HK-2 (cell line): Measurements from ENCODE around the gene PIANP.

ENCODE experiments used
- DNase-seq: peaks from one replicate; pipeline ENCODE4 v3.0.0-alpha.2; 2018; ENCODE audit not compliant: unreplicated experiment

Gene PIANP

GRCh38 chr12:6672143-6672542 is 28.5 kb downstream of the PIANP start:
- DNase-seq = no peak

- DNase-seq = no peak
Measured at GRCh38 chr12:6667559-6668210, 32.9 kb downstream of the PIANP start.

- no peak for DNase-seq
Measured at GRCh38 chr12:6666211-6666610, 34.4 kb downstream of the PIANP start.

GRCh38 chr12:6664902-6665301 is 35.7 kb downstream of the PIANP start:
- no peak for DNase-seq

- peak; percentile 95 for DNase-seq
Measured at GRCh38 chr12:6662906-6663742, 37.5 kb downstream of the PIANP start, which contains the start of gene ING4. ING4 (minus strand) TSS chr12:6663119; CDS start chr12:6663101, 18 bp downstream.

- DNase-seq = no peak
Measured at GRCh38 chr12:6662602-6662905, 38.1 kb downstream of the PIANP start.

- DNase-seq = no peak
Measured at GRCh38 chr12:6653987-6654386, 46.6 kb downstream of the PIANP start.

- no peak for DNase-seq
Measured at GRCh38 chr12:6653342-6653741, 47.3 kb downstream of the PIANP start.

- DNase-seq = no peak
Measured at GRCh38 chr12:6652391-6652790, 48.2 kb downstream of the PIANP start.

GRCh38 chr12:6650832-6651231 is 49.8 kb downstream of the PIANP start:
- DNase-seq = no peak

GRCh38 chr12:6647083-6647604 is 53.5 kb downstream of the PIANP start, which contains the start of gene ACRBP:
ACRBP (minus strand) TSS chr12:6647432; CDS start chr12:6647366, 66 bp downstream.
- DNase-seq = no peak

GRCh38 chr12:6646276-6647082 is 54.1 kb downstream of the PIANP start:
- no peak for DNase-seq

- DNase-seq = no peak
Measured at GRCh38 chr12:6644903-6645302, 55.7 kb downstream of the PIANP start.

- DNase-seq = no peak
Measured at GRCh38 chr12:6644257-6644596, 56.4 kb downstream of the PIANP start.
